Left lung (tissue), 10 donors: ENCODE measurements around the gene PSMD5. TPM values are rescaled to one million over a fixed set of nuclear protein-coding genes. Genes with fewer than 3 reads are reported as not detected.
A peak's percentile ranks its signal among the peaks of the same experiment; 100 is the strongest.

ENCODE experiments used
- ATAC-seq: fragments of 200-7000 bp; cut with Tn5 transposase; one replicate; pipeline ENCODE4 v1.9.1; 2020; ENCODE audit warnings: moderate library complexity
- DNase-seq, 4 donors: peaks; one replicate each; pipeline ENCODE4 v3.0.0-alpha.2; 2013 to 2020
- H3K27ac ChIP-seq, 2 donors: fragments of 200-600 bp; sonication (generic) in 1 of 2; one replicate each; pipeline versions ENCODE4 v1.5.0 to v1.8.0; 2020 to 2021
- H3K27me3 ChIP-seq, 2 donors: fragments of 200-600 bp; sonication (generic) in 1 of 2; one replicate each; pipeline versions ENCODE4 v1.5.0 to v1.8.0; 2020 to 2021
- H3K36me3 ChIP-seq, 2 donors: fragments of 200-600 bp; sonication (generic) in 1 of 2; one replicate each; pipeline versions ENCODE4 v1.5.0 to v1.8.0; 2020 to 2021
- H3K4me1 ChIP-seq, 2 donors: fragments of 200-600 bp; one replicate each; pipeline ENCODE4 v1.8.0; 2021
- H3K4me3 ChIP-seq, 2 donors: fragments of 200-600 bp; sonication (generic) in 1 of 2; one replicate each; pipeline versions ENCODE4 v1.5.0 to v1.8.0; 2020 to 2021; ENCODE audit warnings: mild to moderate bottlenecking in 1 of 2
- H3K9me3 ChIP-seq, 2 donors: fragments of 200-600 bp; sonication (generic) in 1 of 2; one replicate each; pipeline versions ENCODE4 v1.5.0 to v1.8.0; 2020 to 2021
- intact Hi-C, 2 donors: fragments of 100-400 bp; cut with DNase I; formaldehyde crosslinking; loops; one replicate each; pipeline versions ENCODE4 v1.11.2 to v1.14.2; 2022
- polyA plus RNA-seq, 6 donors: library from polyadenylated mRNA; unstranded; fragments of 120-200 nt; gene quantifications; one replicate each; pipeline ENCODE4 v1.2.1, GENCODE V29; 2013; ENCODE audit not compliant: insufficient read length in 6 of 6
- total RNA-seq, 2 donors: library from RNA; stranded (reverse); fragmentation: NEBNext Ultra II Directional; extraction: Animal tissue kit (Norgen Biotek cat#: 25700); gene quantifications; one replicate each; pipeline ENCODE4 v1.2.1, GENCODE V29; 2021
- TF ChIP-seq, protein P1 (sequence below), 2 donors: fragments of 200-600 bp; sonication (generic) in 1 of 2; IDR thresholded peaks; one replicate each; pipeline versions ENCODE4 v1.5.0 to v1.8.0; 2021; ENCODE audit warnings: antibody characterized with exemption in 2 of 2
- donor health status: DM: no; HTN: yes; CAD: no.
- donor health status: DM: no; HTN: no; CAD: no.

Gene PSMD5
- total and polyA plus RNA-seq, 8 donors = 34.0 to 52.1 (median 43.6) TPM

GRCh38 chr9:120870206-120870605, 27.5 kb upstream of the PSMD5 start:
- Histone ChIP-seq H3K27me3 (no peaks in the 10 kb centered on the region), H3K4me3 (no peak overlapping the region), H3K27ac (peak overlapping the region in 1 of 2 donors; percentile 5), H3K9me3 (no peaks in the 10 kb centered on the region), H3K4me1 (peaks cover 0 to 32% of the 10 kb centered on the region in 2 donors), H3K36me3 (peaks cover 0 to 37% of the 10 kb centered on the region in 2 donors)
- DNase-seq (peak in 1 of 4 donors; percentile 76), ATAC-seq (no peak)
- intact Hi-C loops = loop anchor here in 1 of 2 donors (5.0 kb wide), 1 partner anchor 67 kb away; no protein-coding TSS in a partner anchor
- TF ChIP-seq, protein P1, sequence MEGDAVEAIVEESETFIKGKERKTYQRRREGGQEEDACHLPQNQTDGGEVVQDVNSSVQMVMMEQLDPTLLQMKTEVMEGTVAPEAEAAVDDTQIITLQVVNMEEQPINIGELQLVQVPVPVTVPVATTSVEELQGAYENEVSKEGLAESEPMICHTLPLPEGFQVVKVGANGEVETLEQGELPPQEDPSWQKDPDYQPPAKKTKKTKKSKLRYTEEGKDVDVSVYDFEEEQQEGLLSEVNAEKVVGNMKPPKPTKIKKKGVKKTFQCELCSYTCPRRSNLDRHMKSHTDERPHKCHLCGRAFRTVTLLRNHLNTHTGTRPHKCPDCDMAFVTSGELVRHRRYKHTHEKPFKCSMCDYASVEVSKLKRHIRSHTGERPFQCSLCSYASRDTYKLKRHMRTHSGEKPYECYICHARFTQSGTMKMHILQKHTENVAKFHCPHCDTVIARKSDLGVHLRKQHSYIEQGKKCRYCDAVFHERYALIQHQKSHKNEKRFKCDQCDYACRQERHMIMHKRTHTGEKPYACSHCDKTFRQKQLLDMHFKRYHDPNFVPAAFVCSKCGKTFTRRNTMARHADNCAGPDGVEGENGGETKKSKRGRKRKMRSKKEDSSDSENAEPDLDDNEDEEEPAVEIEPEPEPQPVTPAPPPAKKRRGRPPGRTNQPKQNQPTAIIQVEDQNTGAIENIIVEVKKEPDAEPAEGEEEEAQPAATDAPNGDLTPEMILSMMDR (IDR thresholded peaks at IDR 0.05) = no peak

DNA sequence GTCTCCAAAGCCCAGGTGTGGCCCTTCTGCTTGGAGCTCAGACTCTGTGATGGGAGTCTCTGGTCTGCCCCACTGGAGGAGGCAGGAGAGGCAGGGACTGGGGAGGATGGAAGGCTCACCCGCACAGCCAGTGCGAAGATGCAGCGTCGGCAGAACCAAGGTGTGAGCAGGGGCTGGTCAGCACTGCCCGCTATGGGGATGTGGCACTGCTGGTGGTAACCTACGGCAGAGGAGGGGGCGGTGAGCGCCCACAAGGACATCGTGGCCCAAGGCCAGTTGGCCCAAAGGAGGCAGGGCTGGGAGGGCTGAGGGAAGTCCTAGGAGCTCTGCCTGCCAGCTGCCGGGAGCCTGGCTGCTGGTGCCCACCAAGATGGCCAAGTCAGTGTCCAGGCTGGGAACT, 27.0 kb upstream of the PSMD5 start:
- Histone ChIP-seq H3K27me3 (no peaks in the 10 kb centered on the region), H3K27ac (peak overlapping the region in 1 of 2 donors; percentile 84), H3K4me1 (peaks cover 0 to 27% of the 10 kb centered on the region in 2 donors), H3K36me3 (peaks cover 0 to 38% of the 10 kb centered on the region in 2 donors), H3K4me3 (peak overlapping the region in 1 of 2 donors; percentile 63), H3K9me3 (no peaks in the 10 kb centered on the region)
- TF ChIP-seq, protein P1 (IDR thresholded peaks at IDR 0.05) = no peak
- ATAC-seq (no peak), DNase-seq (peak in 1 of 4 donors; percentile 77)
- intact Hi-C loops = loop anchor here in 1 of 2 donors (5.0 kb wide), 1 partner anchor 68 kb away; no protein-coding TSS in a partner anchor

- no peaks in the 10 kb centered on the region for H3K27me3 ChIP-seq
- peaks cover 0 to 27% of the 10 kb centered on the region in 2 donors for H3K4me1 ChIP-seq
- peak overlapping the region; percentile 42 to 63 for H3K4me3 ChIP-seq
- H3K36me3 ChIP-seq = peaks cover 0 to 38% of the 10 kb centered on the region in 2 donors
- no peaks in the 10 kb centered on the region for H3K9me3 ChIP-seq
- H3K27ac ChIP-seq = peak overlapping the region; percentile 84 to 87
- ATAC-seq (no peak), DNase-seq (no peak)
- intact Hi-C loops = no loop called here
- TF ChIP-seq, protein P1 (IDR thresholded peaks at IDR 0.05) = no peak
Measured at GRCh38 chr9:120869360-120869687, 26.6 kb upstream of the PSMD5 start.

- peaks cover 0 to 38% of the 10 kb centered on the region in 2 donors for H3K36me3 ChIP-seq
- no peaks in the 10 kb centered on the region for H3K9me3 ChIP-seq
- peak; percentile 85 to 100 (median 97) for DNase-seq
- peak overlapping the region; percentile 84 to 87 for H3K27ac ChIP-seq
- H3K4me1 ChIP-seq = peaks cover 0 to 26% of the 10 kb centered on the region in 2 donors
- ATAC-seq = peak; percentile 96
- no peaks in the 10 kb centered on the region for H3K27me3 ChIP-seq
- TF ChIP-seq, protein P1 (IDR thresholded peaks at IDR 0.05) = no peak
- H3K4me3 ChIP-seq = peak overlapping the region; percentile 42 to 63
- intact Hi-C loops = no loop called here
Measured at GRCh38 chr9:120868676-120869359, 26.1 kb upstream of the PSMD5 start.

GRCh38 chr9:120868339-120868675, 25.6 kb upstream of the PSMD5 start:
- H3K9me3 ChIP-seq = no peaks in the 10 kb centered on the region
- no peaks in the 10 kb centered on the region for H3K27me3 ChIP-seq
- intact Hi-C loops = no loop called here
- H3K4me1 ChIP-seq = peaks cover 0 to 21% of the 10 kb centered on the region in 2 donors
- peaks cover 0 to 41% of the 10 kb centered on the region in 2 donors for H3K36me3 ChIP-seq
- H3K27ac ChIP-seq = peak overlapping the region; percentile 84 to 87
- DNase-seq = no peak
- TF ChIP-seq, protein P1 (IDR thresholded peaks at IDR 0.05) = no peak
- peak overlapping the region; percentile 35 to 63 for H3K4me3 ChIP-seq
- ATAC-seq = no peak
